GM23338 (cell line): ENCODE data around the gene BBS10. TPM values are rescaled to one million over a fixed set of nuclear protein-coding genes. Genes with fewer than 3 reads are reported as not detected.

Experiments
- ATAC-seq: fragments of 200-7000 bp; cut with Tn5 transposase; 3 replicates; pipeline ENCODE4 v1.9.1; 2020
- DNase-seq: peaks from one replicate; pipeline ENCODE4 v3.0.0-alpha.2; 2015; ENCODE audit warnings: low spot score
- H2AFZ ChIP-seq: fragments of 200-600 bp; sonication (generic); 2 replicates; pipeline ENCODE4 v1.8.0; 2016; ENCODE audit warnings: antibody characterized with exemption, mild to moderate bottlenecking, moderate library complexity
- H3F3A ChIP-seq: fragments of 200-600 bp; sonication (generic); replicated peaks from 2 replicates; pipeline ENCODE4 v1.8.0; 2017; ENCODE audit warnings: antibody characterized with exemption, mixed run types, low read depth
- H3K27ac ChIP-seq: fragments of 200-600 bp; sonication (generic); 2 replicates; pipeline ENCODE4 v1.6.1; 2016; ENCODE audit warnings: low read depth
- H3K27me3 ChIP-seq: fragments of 200-600 bp; sonication (generic); 2 replicates; pipeline ENCODE4 v1.8.0; 2016; ENCODE audit warnings: mild to moderate bottlenecking, mixed run types, moderate library complexity; ENCODE audit not compliant: insufficient read depth
- H3K36me3 ChIP-seq: fragments of 200-600 bp; sonication (generic); 2 replicates; pipeline ENCODE4 v1.8.0; 2016; ENCODE audit warnings: mild to moderate bottlenecking; ENCODE audit not compliant: insufficient read depth
- H3K4me1 ChIP-seq: fragments of 200-600 bp; sonication (generic); 2 replicates; pipeline ENCODE4 v1.8.0; 2016; ENCODE audit warnings: mild to moderate bottlenecking, moderate library complexity; ENCODE audit not compliant: insufficient read depth
- H3K4me2 ChIP-seq: fragments of 200-600 bp; sonication (generic); 2 replicates; pipeline ENCODE4 v1.7.1; 2017; ENCODE audit warnings: mixed run types
- H3K4me3 ChIP-seq: fragments of 200-600 bp; sonication (generic); 2 replicates; pipeline ENCODE4 v1.6.1; 2016; ENCODE audit warnings: mixed run types
- H3K79me2 ChIP-seq: fragments of 200-600 bp; sonication (generic); replicated peaks from 2 replicates; pipeline ENCODE4 v1.8.0; 2017; ENCODE audit warnings: mild to moderate bottlenecking; ENCODE audit not compliant: insufficient read depth
- H3K9me2 ChIP-seq: fragments of 200-600 bp; sonication (generic); 2 replicates; pipeline ENCODE4 v1.8.0; 2017; ENCODE audit not compliant: insufficient read depth
- H4K20me1 ChIP-seq: fragments of 200-600 bp; sonication (generic); replicated peaks from 2 replicates; pipeline ENCODE4 v1.8.0; 2017; ENCODE audit warnings: mild to moderate bottlenecking; ENCODE audit not compliant: insufficient read depth
- H3K27ac Mint-ChIP-seq: 2 replicates; pipeline ENCODE4 v1.8.0; 2020; ENCODE audit warnings: inconsistent platforms, mild to moderate bottlenecking, moderate library complexity, mixed read lengths
- H3K27me3 Mint-ChIP-seq: 3 replicates; pipeline ENCODE4 v1.8.0; 2022; ENCODE audit warnings: low read depth, mild to moderate bottlenecking, moderate library complexity, mixed read lengths, inconsistent platforms; ENCODE audit not compliant: insufficient read depth, poor library complexity
- H3K36me3 Mint-ChIP-seq: 3 replicates; pipeline ENCODE4 v1.8.0; 2021; ENCODE audit warnings: low read depth, mild to moderate bottlenecking, inconsistent platforms, moderate library complexity, mixed read lengths
- H3K4me1 Mint-ChIP-seq: 3 replicates; pipeline ENCODE4 v1.8.0; 2020; ENCODE audit warnings: mild to moderate bottlenecking, inconsistent platforms, mixed read lengths
- H3K4me3 Mint-ChIP-seq: 3 replicates; pipeline ENCODE4 v1.8.0; 2021; ENCODE audit warnings: moderate library complexity, mild to moderate bottlenecking, inconsistent platforms, mixed read lengths
- H3K9me3 Mint-ChIP-seq: 3 replicates; pipeline ENCODE4 v1.8.0; 2020; ENCODE audit warnings: moderate library complexity, mild to moderate bottlenecking, inconsistent platforms, mixed read lengths
- CREB1 ChIP-seq: fragments of 250-450 bp; sonication (Bioruptor Pico); IDR thresholded peaks from 2 replicates; pipeline ENCODE4 v1.5.0; 2020; ENCODE audit warnings: low read depth, mild to moderate bottlenecking, moderate library complexity
- CTCF ChIP-seq, 2 experiments: fragments of 200-600 bp in 1 of 2; sonication (generic) in 1 of 2; conservative IDR thresholded peaks; 2 replicates each; pipeline versions ENCODE4 v1.5.1 to v1.6.1; 2016 to 2017; ENCODE audit warnings: antibody characterized with exemption in 2 of 2, low read depth in 2 of 2, mild to moderate bottlenecking in 2 of 2, moderate library complexity in 1 of 2
- EZH2 ChIP-seq: fragments of 200-600 bp; sonication (generic); IDR thresholded peaks from one replicate; pipeline ENCODE4 v1.8.0; 2017; ENCODE audit warnings: antibody characterized with exemption, mild to moderate bottlenecking, low read depth; ENCODE audit not compliant: unreplicated experiment
- EZH2phosphoT487 ChIP-seq: fragments of 200-600 bp; sonication (generic); IDR thresholded peaks from one replicate; pipeline ENCODE4 v1.8.1; 2018; ENCODE audit warnings: antibody characterized with exemption; ENCODE audit not compliant: unreplicated experiment
- JUNB ChIP-seq: IDR thresholded peaks from one replicate; pipeline ENCODE4 v1.6.1; 2016; ENCODE audit warnings: antibody characterized with exemption; ENCODE audit not compliant: unreplicated experiment
- STAT1 ChIP-seq: IDR thresholded peaks from one replicate; pipeline ENCODE4 v1.6.1; 2016; ENCODE audit warnings: antibody characterized with exemption; ENCODE audit not compliant: unreplicated experiment
- ZNF114 ChIP-seq: fragments of 250-450 bp; sonication (Bioruptor Pico); IDR thresholded peaks from 2 replicates; pipeline ENCODE4 v1.5.0; 2020; ENCODE audit warnings: mild to moderate bottlenecking, moderate library complexity
- ZNF331 ChIP-seq: fragments of 250-450 bp; sonication (Bioruptor Pico); IDR thresholded peaks from 2 replicates; pipeline ENCODE4 v1.5.0; 2020; ENCODE audit warnings: low read depth, mild to moderate bottlenecking, moderate library complexity
- ZNF462 ChIP-seq: fragments of 250-450 bp; sonication (Bioruptor Pico); IDR thresholded peaks from 2 replicates; pipeline ENCODE4 v1.5.0; 2020; ENCODE audit warnings: mild to moderate bottlenecking, moderate library complexity
- polyA plus RNA-seq: library from polyadenylated mRNA; unstranded; fragments of >200 nt; fragmentation: Nextera tagmentation; extraction: Ambion mirVana; gene quantifications from 2 replicates; pipeline ENCODE4 v1.2.1, GENCODE V29; 2016
- total RNA-seq: library from RNA; depleted of rRNA; stranded (reverse); fragments of >200 nt; shearing (Covaris generic); gene quantifications from 2 replicates; pipeline ENCODE4 v1.2.3, GENCODE V29; 2014

Gene BBS10
- total and polyA plus RNA-seq, 2 experiments from 2014 or later: 5.2 to 12.8 TPM

- Histone ChIP-seq H2AFZ (no peak overlapping the region), H3K27me3 (no peaks in the 10 kb centered on the region), H3K36me3 (no peaks in the 10 kb centered on the region), H3K27ac (no peak overlapping the region), H3K4me3 (no peak overlapping the region), H3F3A (no peaks in the 10 kb centered on the region; the same call in 1 of the 2 replicates), H3K9me2 (no peaks in the 10 kb centered on the region), H3K79me2 (peaks cover 26% of the 10 kb centered on the region), H3K4me1 (peaks cover 14% of the 10 kb centered on the region), H3K4me2 (no peak overlapping the region), H4K20me1 (no peaks in the 10 kb centered on the region)
- TF ChIP-seq EZH2: no peak
- no peak for TF ChIP-seq ZNF462 (CRISPR knock-in tag)
- TF ChIP-seq CTCF (conservative IDR thresholded peaks at IDR 0.05; ENCODE audit: low read depth in 2 of 2): no peak
- TF ChIP-seq ZNF114 (CRISPR knock-in tag): no peak
- TF ChIP-seq ZNF331: no peak
- no peak for TF ChIP-seq STAT1
- no peak for TF ChIP-seq CREB1 (CRISPR knock-in tag)
- no peak for TF ChIP-seq EZH2phosphoT487
- TF ChIP-seq JUNB: no peak
- no peaks in the 10 kb centered on the region for H3K9me3 Mint-ChIP-seq
- peaks cover 8% of the 10 kb centered on the region for H3K27me3 Mint-ChIP-seq
- H3K4me3 Mint-ChIP-seq: no peak overlapping the region
- DNase-seq (no peak), ATAC-seq (no peak)
- H3K36me3 Mint-ChIP-seq: no peaks in the 10 kb centered on the region
- H3K4me1 Mint-ChIP-seq: peaks cover 12% of the 10 kb centered on the region; the same call in 2 of the 3 replicates
- H3K27ac Mint-ChIP-seq: no peak overlapping the region
Measured at GRCh38 chr12:76345569-76345968, 2.6 kb downstream of the BBS10 start.
